ENCODE measurements around the gene GALNT15.

GALNT15 gene

DNA sequence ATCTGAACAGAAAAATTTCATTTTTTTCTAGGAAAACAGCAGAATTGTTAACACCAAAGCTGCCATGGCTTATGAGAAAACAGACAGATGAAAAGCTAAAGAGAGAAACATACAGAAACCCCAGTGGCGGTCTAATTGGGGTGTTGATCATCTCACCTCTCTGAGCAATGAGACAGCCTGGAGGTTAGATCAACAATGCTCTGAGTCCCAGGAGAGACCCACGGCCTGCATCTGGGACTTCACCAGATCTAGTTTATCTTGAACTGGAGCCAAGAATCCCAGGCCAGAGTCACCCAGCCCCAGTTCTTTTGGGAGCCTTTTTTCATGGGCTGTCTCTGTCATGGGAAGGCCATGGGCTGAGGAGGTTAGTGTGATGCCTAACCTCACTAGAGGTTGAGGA is 3.5 kb upstream of the GALNT15 start:
- no peak for FAIRE-seq

DNA sequence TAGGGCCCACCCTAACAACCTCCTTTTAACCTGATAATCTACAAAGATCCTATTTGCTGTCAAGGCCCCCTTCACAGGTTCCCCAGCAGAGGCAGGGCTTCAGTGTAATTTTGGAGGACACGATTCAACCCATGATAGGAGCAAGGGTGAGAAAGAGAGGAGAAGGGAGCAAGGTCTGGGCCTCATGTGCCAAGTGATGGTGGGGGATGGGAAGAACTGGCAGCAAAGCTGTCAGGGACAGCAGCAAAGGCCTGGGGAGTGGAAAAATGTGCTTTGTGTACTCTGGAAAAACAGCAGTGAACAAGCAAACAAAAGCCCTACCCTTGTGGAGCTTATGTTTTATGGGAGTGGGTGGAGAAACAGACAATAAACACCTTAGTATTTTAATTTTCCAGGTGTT is 2.7 kb upstream of the GALNT15 start:
- FAIRE-seq = no peak

GRCh38 chr3:16173283-16174025 is 1.0 kb upstream of the GALNT15 start:
- FAIRE-seq = no peak

GRCh38 chr3:16174026-16174355 is 489 bp upstream of the GALNT15 start:
- FAIRE-seq = no peak

DNA sequence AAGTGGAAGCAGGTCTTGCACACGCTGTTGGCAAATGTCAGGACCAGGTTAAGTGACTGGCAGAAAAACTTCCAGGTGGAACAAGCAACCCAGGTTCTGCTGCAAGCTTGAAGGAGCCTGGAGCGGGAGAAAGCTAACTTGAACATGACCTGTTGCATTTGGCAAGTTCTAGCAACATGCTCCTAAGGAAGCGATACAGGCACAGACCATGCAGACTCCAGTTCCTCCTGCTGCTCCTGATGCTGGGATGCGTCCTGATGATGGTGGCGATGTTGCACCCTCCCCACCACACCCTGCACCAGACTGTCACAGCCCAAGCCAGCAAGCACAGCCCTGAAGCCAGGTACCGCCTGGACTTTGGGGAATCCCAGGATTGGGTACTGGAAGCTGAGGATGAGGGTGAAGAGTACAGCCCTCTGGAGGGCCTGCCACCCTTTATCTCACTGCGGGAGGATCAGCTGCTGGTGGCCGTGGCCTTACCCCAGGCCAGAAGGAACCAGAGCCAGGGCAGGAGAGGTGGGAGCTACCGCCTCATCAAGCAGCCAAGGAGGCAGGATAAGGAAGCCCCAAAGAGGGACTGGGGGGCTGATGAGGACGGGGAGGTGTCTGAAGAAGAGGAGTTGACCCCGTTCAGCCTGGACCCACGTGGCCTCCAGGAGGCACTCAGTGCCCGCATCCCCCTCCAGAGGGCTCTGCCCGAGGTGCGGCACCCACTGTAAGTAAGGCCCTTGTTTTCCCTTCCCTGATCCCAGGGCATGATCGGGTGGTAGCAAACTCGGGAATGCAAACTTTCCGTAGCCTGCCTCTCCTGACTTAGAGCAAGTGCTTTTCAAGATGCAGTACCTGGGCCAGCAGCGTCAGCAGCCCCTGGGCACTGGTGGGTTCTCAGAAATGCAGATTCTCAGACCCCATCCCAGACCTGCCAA is 759 bp downstream of the GALNT15 start:
- no peak for FAIRE-seq

DNA sequence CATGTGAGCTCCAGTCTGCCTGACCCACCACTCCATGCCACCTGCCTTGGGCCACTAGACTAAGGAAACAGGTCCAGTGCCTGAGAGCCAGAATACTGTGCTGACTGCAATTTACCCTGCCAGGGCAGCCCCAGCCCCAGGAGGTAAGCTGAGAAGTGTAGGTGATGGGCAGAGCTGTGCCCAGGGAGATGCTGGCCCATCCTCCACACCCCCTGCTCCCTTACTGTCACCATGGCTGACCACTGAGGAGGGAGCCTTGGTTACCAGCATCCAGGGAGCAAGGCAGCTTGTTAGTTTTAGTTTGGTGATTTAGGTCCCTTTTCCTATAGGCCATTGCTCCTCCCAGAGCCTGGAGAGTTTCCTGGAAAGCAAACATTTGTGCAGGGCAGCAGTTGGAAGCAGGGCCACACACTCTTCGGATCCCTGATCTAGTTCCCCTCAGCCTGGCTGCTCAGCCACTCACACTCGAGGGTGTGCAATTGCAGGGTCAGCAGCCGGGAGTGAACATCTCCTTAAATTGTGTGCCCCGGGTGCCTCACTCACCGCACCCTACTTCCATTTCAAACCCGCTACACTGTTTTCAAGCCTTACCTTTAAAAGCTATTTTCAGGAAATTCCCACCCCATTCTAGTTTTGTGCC is 2.0 kb downstream of the GALNT15 start:
- no peak for FAIRE-seq

DNA sequence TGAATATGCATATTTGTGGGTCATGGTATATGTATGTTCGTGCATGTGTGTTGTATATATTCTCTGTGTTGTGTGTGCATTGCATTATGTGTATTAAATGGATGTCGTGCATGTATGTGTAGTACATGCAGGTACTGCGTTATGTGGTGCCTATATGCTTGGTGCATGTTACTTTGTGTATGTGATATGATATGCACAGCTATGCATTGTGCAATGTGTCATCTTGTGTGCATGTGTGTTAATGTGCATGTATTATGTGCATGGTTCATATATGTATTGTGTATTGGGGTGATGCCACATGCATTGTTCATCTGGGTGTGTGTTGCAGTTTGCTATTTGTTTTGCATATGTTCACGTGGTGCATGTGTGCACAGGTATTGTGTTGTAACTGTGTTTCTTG is 2.9 kb downstream of the GALNT15 start:
- FAIRE-seq = no peak

DNA sequence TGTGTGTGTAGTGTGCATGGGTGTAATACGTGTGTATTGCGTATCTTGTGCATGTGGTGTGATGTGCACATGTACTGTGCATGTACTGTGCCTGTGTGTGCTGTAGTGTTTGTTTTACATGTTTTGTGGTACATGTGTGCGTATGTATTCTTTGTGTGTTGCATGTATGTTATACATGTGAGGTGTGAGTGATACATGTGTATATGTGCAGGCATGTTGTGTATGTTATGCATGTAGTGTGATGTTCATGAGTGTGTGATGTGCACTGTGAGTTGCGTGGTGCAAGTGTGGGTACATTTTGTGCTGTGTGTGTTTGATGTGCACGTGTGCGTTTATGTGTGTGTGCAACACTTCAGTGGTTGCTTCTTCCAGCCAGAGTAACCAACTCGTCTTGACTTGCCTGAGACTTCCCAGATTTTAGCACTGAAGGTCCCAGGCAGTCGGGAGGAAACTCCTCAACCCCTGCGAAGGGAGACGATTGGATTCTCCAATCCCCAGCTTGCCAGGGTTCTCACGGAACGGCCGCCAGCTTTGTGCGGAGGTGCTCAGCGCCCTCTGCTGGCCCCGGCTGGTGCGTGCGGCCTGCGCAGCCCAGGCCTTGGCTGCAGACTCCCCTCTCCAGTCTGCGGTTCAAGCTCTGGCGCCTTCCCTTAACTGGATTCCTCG is 3.6 kb downstream of the GALNT15 start:
- FAIRE-seq = no peak

DNA sequence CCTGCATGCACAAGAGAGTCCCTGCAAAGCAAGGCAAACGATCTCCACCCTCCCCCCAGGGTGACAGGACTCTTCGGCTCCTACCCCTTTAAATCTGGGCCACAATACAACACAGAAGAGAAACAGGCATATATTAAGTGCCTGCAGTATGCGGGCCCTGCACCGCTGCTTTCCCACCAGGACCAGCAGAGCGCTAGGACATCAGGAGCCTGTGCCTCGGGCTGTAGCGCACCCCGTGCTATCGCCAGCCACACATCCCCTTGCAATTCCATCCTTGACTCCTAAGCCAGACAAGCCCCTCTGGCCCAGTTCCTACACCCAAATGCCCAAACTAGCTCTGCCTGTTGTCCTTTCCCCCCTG is 4.1 kb downstream of the GALNT15 start:
- no peak for FAIRE-seq

- FAIRE-seq = no peak
Observed at GRCh38 chr3:16179261-16179660, 4.8 kb downstream of the GALNT15 start.

GRCh38 chr3:16179771-16180736 is 5.6 kb downstream of the GALNT15 start:
- FAIRE-seq = no peak

DNA sequence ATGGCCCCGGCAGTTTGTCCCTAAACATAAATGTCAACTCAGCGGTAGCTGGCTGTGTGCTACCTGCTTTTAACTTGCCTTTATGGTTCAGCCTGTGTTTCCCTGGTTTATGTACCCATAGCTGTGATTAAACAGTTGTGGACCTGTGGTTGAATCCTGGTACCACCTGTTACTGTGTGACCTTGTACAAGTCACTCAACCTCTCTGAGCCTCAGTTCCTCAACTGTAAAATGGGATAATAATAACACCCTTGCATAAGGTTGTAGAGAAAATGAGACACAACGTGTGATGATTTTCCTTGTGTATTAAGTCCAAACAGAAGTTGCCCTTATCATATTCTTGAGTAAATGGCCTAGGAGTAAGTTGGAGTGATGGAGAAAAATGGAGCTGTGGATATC is 6.3 kb downstream of the GALNT15 start:
- no peak for FAIRE-seq

GRCh38 chr3:16181361-16181760 is 6.9 kb downstream of the GALNT15 start:
- no peak for FAIRE-seq

- FAIRE-seq = no peak
Observed at GRCh38 chr3:16182183-16182582, 7.7 kb downstream of the GALNT15 start.

DNA sequence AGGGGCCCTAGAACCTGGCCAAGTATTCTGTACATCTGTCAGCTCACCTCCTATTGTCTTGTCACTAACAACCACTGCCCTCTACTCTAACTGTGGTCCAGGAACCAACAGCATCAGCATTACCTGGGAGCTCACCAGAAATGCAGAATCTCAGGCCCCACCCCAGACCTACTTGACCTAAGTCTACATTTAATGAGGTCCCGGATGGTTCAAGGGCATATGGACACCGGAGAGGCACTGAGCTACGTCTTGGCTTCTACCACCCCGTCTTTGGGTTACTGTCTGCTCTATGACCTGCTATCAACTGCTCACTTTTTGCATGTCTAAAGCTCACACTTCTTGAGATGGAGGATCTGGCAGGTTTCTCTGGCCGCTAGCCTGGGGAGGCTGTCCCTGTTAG is 8.1 kb downstream of the GALNT15 start:
- FAIRE-seq = no peak

- FAIRE-seq = no peak
Observed at GRCh38 chr3:16183082-16183481, 8.6 kb downstream of the GALNT15 start.

GRCh38 chr3:16183601-16184270 is 9.3 kb downstream of the GALNT15 start:
- FAIRE-seq = no peak

- no peak for FAIRE-seq
Observed at GRCh38 chr3:16186086-16186485, 11.6 kb downstream of the GALNT15 start.

DNA sequence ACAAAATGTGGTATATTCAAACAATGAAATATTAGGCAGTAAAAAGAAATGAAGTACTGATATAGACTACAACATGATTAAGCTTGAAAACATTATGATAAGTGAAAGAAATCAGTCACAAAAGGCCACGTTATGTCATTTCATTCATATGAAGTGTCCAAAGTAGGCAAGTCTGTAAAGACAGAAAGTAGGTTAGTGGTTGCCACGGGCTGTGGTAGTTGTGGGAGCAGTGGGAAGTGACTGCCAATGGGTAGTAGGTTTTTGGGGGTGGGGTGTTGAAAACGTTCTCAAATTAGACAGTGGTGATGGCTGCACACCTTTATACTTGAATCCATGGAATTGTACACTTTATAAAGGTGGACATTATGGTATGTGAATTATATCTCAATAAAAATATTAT is 12.1 kb downstream of the GALNT15 start:
- FAIRE-seq = no peak

DNA sequence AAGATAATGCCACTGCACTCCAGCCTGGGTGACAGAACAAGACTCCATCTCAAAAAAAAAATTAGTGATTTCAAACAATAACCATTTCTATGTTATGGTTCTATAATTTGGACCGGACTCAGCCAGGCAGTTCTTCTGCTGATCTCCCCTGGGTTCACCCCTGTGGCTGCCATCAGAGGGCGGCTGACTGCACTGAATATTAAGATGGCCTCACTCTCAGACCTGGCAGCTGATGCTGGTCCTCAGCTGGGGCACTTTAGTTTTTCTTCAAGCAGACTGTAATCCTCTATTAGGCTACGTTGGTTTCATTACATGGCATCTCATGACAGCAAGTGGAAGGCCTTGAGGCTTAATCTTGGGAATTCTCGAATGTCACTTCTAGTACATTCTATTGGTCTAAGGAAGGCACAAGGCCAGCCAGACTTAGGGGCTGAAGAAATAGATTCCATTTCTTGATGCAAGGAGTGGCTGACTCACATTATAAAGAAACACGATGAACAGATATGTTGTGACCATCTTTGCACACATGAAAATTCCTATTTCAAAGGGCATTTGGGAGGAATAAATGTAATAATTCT is 12.8 kb downstream of the GALNT15 start:
- no peak for FAIRE-seq

GRCh38 chr3:16188071-16188470 is 13.6 kb downstream of the GALNT15 start:
- FAIRE-seq = no peak
